Occipital lobe (tissue), 2 donors: ENCODE results near the gene STARD4. TPM values are rescaled to one million over a fixed set of nuclear protein-coding genes. Genes with fewer than 3 reads are reported as not detected.

Experiments
- DNase-seq: peaks from one replicate; lab custom pipeline; 2025; lab: John Stamatoyannopoulos, UW
- total RNA-seq: library from RNA; depleted of rRNA; stranded (reverse); fragments of >200 nt; gene quantifications from one replicate; pipeline ENCODE4 v1.2.3, GENCODE V29; 2014

The STARD4 gene, protein sequence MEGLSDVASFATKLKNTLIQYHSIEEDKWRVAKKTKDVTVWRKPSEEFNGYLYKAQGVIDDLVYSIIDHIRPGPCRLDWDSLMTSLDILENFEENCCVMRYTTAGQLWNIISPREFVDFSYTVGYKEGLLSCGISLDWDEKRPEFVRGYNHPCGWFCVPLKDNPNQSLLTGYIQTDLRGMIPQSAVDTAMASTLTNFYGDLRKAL
- 73.6 TPM for total RNA-seq

DNA sequence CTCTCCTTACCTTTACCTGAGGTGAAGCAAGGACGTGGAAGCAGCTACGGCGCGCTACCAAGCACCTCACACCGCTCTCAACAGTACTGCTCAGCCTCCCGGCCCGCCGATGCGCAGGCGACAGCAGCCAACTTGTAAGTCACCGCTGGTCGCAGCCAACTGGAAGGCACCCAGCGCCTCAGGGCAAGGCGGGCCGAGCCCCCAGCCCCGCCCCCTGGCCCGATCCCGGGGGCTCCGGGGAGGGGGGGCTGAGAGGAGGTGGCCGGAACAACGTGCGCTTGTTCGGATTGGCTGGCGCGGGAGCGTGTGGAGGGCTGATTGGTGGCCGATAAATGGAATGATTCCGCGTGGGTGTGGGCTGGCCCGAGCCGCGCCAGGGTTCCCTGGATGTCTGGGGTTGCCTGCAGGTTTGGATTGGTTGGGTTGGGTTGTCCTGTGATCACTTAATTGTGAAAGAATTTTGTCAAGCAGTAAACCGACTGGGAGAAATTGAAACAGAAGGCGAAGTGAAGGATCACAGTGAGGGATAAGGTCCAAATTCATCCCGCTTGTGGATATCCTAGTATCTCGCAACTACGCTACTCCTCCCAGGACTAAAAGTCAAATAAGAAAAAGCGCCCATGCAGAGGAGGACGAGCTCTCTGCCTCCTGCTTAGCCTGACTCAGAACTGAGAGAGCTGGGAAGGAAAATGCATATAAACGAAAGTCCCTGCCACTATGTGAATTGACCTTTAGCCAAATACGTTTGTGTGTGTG, at the start of gene STARD4:
STARD4 (minus strand) TSS at position 161 of the 756 bp plus-strand sequence. CDS start 5,102 bp downstream, outside the sequence.
- peak; percentile 93 for DNase-seq

DNA sequence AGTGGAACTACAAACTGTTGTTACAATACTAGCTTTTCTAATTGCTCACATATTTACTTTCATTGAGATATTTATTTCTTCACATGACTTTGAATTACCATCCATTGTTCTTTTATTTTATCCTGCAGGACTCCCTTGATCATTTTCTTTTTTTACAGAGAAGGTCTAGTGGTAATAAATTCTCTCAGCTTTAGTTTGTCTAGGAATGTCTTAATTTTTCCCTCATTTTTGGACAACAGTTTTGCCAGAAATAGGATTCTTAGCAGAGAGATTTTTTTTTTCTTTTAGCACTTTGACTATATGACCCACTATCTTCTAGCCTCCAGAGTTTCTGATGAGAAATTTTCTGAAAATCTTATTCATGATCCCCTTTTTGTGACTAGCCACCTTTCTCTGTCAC, 47.3 kb upstream of the STARD4 start:
- DNase-seq, result no peak

DNA sequence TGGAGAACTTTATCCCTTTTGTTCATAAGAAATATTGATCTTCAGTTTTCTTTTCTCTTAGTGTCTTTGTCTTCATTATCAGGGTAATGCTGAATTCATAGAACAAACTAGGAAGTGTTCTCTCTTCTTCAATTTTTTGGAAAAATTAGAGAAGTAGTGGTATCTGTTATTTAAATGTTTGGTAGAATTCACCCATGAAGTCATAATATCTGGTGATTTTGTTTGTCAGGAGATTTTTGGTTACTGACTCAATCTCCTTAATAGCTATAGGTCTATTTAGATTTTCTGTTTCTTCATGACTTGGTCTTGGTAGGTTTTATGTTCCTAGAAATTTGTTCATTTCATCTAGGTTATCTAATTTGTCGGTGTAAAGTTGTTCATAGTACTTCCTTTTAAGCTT, 45.4 kb upstream of the STARD4 start:
- no peak for DNase-seq

DNA sequence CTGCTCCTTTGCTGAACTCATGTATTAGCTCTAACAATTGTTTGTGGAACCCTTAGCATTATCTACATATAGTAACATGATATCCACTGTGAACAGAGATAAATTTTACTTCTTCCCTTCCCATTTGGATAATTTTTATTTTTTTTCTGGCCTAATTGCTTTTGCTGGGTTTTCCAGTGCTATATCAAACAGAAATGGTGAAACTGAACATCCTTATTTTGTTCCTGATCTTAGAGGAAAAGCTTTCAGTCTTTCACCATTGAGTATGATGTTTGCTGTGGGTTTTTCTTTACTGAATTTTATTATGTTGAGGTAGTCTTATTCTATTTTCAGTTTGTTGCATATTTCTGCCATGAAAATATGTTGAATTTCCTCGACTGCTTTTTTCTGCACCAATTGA, 44.8 kb upstream of the STARD4 start:
- no peak for DNase-seq

DNA sequence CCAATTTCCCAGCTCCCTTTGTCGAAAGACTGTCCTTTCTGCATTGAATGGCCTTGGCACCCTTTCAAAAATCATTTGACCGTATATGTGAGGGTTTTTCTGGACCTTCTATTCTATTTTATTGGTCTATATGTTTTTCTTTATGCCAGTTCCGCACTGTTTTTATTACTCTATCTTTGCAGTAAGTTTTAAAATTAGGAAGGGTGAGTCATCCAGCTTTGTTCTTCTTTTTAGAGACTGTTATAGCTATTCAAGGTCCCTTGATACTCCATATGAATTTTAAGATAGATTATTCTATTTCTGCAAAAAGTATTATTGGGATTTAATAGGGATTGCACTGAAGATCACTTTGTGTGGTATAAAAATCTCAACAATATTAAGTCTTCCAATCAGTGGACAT, 44.2 kb upstream of the STARD4 start:
- no peak for DNase-seq

DNA sequence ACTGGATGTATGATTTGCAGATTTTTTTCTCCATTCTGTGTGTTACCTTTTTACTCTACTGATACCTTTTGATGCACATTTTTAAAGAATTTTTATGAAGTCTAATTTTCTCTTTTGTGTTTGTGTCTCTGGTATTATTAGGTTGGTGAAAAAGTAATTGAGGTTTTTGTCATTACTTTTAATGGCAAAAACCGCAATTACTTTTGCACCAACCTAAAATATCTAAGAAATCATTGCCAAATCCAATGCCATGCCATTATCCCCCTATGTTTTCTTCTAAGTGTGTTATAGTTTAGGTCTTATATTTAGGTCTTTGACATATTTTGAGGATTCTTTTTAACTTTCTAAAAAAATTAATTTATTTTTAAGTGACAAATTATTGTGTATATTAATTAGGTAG, 43.4 kb upstream of the STARD4 start:
- no peak for DNase-seq

DNA sequence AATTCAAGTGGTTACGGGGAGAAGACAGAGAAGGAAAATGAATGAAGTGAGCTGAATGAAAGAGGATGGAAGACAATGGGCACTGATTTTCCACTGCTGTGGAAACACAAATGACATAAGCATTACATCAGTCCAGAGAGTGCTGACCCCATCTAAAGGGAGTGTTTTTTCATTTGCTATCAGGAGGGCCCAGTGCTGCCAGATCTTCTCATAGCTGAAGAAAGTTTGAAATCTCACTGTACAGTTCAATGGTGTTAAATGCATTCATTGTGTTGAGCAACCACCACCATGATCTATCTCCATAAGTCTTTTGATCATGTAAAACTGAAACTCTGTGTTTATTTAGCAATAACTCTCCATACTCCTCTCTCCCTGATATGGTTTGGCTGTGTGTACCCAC, 41.5 kb upstream of the STARD4 start:
- no peak for DNase-seq

DNA sequence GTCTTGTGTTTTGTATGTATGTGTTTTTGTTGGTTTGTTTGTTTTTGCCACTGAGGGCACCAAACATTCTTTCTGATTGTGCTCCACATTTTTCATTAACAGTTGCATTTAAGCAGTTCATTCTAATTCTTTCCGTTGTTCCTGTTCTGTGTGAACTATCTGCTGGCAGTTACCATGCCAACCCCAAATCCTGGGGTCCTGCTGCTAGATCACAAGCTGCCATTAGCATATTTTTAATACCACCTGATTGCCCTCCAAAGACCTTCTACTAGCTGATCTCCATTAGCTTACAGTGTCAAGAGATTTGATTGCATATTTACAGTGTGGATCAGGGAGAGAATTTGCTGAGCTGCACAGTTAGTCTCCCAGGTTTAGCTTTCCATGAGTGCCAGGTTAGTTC, 40.6 kb upstream of the STARD4 start:
- DNase-seq, result no peak

DNA sequence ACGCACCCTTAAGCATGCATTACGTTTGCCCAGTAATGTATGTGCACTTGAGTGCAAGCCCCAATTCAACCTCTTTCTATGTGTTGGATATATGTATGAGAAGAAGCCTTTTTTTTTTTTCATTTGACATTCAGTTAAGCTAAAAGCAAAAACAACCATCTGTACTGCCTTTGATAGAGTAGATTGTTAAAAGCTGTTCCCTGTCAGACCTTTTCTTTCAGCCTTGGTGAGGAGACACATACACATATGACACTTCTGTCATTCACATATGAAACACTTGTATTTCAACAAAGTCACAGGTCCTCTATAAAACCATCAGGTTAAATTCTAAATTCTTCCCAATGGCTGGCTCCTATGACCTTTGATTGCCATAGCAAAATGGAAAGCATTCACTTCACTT, 40.2 kb upstream of the STARD4 start:
- no peak for DNase-seq

DNA sequence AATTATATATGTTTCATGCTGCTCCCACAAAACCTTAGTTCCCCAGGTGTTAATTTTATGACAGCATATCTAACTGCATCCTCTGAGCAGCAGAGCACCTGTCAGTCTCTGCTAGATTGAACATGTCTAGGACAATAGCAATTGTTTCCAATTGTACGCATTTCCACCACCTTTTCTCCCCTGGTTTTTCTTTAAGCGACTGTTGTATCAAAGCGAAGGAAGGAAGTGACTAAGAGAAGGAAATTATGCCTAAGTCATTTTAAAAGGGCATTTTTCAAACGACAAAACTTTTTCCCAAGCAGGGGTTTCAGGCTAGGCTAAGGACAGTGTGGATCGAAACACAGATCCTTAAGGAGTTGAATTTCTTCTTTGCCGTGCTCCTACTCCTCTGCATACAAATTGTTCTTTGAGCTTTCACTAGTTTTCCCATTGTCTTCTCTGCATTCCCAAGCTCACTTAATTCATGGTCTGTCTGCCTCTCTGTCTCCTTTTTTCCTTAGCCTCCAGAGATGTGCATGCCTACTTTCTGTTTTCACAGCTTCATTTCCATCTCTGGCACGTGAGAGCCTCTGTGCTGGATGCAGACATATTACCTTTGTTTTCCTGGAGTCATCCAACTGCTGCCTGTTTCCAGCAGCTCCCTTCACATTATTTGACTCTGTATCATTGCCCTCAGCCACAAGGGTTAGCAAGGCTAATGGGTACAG, 39.4 kb upstream of the STARD4 start:
- DNase-seq, result no peak

DNA sequence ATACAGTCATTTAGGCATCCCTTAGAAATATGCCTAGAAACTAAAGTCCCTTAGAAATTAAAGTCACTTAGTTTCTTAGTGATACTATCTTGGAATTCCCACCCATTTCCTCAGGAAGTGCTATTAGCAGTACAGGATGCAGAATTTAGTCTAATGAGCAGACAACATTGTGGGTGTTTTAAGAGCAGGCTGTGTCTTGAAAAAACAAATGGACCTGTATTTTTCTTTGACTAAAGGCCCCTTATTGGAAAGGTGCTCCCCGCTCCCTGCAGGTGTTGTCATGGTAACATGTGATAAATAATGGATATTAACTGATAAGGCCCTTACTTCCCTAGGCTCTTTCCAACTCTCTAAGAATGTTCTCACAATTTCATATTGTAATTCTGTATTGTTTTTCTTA, 38.8 kb upstream of the STARD4 start:
- DNase-seq, result no peak

DNA sequence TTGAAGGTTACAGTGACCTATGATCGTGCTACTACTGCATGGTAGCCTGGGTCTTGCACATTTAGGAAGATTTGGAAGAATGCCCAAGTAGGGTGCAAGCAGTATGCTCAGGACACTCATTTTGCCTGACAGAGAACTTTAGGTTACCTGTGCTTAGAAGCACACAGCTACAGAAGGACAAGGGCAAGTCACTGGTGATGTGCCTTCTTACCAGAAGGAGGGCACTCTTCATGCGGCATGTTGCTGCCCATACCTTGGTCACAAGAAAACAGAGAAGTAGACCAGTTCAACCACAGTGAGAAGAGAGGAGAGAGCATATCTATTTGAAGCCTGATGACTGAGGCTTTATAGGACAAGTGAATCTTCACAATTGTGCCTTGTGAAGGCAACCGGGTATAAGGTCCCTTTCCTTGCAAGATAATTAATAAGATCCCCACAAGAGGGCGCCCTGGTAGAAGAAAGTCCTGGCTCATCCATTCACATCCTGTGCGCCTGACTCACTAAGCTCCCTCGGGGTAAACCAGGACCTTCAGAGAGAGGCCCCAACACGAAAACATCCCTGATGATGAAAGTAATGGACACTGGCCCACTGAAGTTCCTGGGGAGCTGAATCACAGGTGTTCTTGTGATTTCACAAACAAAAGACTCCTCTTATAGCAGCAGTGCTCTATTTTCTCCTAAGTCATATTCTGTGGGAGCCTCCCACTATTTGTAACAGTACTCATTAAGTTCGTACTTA, 38.1 kb upstream of the STARD4 start:
- peak; percentile 68 for DNase-seq

DNA sequence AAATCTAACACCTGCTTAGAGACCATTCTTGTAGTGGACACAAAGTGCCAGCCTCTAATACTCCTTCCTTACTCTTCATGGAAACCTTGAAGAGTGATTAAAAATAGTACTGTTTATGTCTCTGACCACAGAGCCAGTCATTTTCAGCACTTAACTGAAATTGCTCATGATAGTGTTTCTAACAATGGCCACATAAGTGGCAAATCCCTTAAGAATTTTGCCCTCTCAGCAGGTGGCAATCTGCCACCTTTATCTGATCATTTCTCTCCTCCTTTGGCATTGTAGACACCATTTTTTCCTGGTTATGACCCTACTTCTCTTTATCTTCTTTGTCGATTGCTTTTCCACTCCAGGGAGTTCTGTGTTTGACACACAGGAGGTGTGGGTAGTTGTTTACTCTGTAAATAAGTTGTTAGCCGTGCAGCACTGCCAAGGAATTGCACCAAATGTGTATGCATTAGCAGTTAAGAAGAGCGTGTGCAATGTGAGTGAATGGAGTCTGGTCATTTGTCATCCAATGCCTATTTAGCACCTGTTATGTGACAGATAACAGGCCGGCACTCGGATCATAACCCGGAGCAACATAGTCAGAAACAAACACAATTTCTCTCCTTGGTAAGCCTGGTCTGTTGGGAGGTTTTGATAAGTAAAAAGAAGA, 36.8 kb upstream of the STARD4 start:
- DNase-seq, result no peak

DNA sequence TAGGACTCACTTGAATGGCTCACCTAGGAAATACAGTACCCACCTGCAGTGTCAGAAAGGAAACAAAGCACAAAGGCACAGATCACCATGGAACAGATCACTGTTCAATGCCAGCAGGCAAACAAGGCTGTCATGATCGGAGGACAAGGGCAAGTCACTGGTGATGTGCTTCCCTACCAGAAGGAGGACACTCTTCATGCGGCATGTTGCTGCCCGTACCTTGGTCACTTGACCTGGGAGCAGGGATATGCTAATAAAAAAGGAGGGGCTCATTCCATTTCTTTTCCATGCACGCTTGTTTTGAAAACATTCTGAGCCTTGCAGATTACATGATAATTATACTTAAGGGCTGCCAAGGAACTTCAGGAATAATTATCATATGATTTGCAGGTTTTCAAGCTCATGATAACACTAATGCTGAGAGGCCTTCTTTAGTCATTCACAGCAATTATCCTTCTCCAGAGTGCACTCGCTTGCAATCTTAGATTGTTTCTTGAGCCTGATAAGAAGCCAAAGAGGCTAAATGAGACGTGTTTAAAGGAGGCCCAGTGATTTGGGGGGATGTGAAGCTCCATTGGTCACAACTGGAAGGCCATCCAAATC, 36.1 kb upstream of the STARD4 start:
- no peak for DNase-seq

DNA sequence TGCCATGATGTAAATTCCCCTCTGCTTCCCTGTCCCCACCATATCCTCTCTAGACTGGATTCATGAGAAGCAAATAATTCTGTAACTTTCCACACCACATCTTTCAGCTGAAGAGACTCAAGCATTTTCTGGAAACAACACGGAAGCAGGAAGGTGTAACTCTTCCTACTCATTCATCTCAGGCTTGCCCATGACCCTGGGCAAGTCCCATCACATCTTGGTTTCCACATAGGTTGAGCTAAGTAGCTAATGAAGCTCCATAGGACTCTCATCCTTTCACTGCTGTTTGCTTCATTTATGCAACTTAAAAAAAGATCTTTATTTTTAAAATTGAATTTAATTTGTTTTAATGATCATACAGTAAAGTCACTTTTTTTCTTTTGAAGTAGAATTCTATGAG, 32.7 kb upstream of the STARD4 start:
- DNase-seq, result no peak

DNA sequence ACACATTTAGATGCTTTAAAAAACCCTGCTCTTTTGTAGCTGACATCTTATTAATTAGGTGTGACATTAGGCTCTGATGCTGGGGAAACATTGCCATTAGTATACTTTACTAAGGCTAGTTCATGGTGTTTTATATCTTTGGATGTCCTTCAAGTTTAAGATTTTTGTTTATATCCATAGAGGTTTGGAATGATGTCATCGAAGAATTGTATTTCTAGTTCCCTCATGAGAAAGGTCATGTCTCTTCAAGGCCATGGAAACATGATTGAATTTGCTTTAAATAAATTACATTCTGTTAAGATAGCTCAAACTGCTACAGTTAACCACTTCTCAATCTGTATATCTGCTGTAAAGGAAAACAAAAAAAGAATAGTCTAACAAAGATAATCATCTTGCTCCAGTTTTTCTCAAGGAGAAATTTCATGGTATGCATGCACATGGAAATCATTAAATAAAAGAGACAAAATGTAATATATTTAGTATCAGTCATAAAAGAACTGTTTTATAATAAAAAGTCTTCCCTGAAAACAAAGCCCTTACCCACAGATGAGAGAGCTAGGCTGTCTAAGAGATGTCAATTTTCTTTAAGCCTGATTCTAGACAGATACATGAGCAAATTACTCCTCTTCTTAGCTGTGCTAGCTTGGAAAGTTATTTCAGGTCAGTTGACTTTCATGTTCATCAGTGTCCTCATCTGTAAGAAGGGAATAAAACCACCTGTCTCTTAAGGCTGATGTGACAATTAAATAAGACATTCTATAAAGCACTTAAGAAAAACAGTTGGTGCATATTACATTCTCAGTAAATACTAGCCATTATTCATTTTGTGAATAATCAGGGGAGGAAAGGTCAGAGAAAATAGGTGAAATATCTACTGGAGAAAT, 25.0 kb upstream of the STARD4 start:
- no peak for DNase-seq

DNA sequence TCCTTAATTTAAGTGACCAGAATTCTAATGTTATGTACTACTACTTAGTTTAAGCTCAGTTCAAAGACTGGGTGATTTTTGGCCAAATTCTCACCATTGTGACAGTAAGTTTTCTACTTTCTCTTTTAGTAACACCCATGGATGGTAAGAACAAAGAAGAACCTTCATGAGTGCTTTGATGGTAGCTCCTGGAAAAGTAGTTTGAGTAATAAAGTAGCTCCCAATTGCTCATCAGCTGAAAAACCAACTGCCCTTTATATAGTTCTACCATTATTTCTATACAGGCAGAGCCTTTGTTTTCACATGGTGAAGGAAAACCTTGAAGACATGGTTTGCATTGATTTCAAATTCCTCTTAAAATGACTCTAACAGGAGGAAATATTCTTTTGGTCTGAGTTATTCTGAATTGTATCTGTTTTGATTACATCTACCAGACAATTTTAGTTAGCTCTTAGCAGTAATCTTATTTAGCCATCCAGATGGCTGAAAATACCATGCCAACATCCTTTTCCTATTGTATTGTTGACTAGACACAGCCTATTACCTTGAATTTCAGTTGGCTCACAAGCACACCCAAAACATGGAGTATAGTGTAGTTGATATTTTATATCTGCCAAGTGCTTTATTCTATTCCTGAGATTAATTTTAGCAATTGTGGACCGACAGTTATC, 23.7 kb upstream of the STARD4 start:
- DNase-seq, result no peak

DNA sequence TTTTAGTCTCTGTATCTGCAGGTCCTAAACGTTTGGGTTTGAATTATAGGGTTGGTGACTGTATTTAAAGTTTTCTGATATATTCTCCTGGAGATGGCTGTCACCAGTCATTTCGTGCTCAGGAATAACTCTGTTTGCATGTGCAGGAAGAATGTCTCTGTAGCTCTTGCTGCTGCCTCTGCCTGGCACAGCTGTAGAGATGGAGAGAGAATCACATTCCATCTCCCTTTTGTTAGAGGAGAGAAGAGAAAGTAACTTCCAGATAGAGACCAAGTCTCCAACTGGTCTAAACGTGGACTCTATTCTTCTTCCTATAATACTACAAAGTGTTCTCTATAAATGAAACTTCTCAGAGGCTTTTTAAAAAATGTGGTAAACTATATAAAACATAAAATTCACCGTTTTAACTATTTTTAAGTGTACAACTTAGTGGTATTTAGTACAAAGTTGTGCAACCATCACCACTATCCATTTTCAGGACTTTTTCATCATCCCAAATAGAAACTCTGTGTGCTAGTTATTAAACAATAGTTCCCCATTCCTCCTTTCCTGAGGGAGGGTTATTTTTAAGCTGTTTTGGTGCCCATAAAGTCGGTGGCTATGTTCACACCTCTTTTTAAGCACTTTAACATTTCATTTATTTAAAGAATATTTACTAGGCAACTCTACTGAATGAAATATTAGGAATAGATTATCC, 20.7 kb upstream of the STARD4 start:
- no peak for DNase-seq

DNA sequence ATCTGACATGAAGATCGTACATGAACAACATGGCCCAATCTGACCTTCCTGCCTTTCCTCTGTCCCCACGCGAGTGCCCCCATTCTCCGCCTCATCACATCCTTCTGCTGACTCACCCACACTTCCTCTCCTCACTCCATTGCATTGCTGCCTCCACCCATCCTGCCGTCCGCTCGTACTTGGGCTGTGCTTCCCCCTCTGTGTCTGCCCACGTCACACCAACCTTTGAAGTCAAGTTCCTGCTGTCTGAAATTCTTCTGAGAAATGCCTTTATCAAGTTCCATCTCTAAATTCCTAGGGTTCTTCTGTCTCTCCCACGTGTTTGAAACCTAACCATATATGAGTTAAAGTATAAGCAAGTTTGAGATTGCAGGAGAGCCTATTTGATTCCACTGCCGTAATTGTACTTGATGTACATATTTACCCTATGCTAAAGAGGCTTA, 18.0 kb upstream of the STARD4 start:
- peak; percentile 26 for DNase-seq
